Spleen (tissue), 11 donors: ENCODE measurements around the gene UPK1B. TPM values are rescaled to one million over a fixed set of nuclear protein-coding genes. Genes with fewer than 3 reads are reported as not detected.

ENCODE experiments used
- DNase-seq: peaks from one replicate; pipeline ENCODE4 v3.0.0-alpha.2; 2020
- H3K27ac ChIP-seq, 8 donors: fragments of 200-600 bp; sonication (generic) in 7 of 8; 1 replicate in 4 of 8; 2 replicates in 4 of 8; pipeline versions ENCODE4 v1.5.0 to v1.8.0; 2016 to 2021; ENCODE audit warnings: inconsistent platforms in 4 of 8, mild to moderate bottlenecking in 4 of 8, moderate library complexity in 1 of 8
- H3K27me3 ChIP-seq, 7 donors: fragments of 200-600 bp; sonication (generic) in 6 of 7; replicated peaks in 1 of 7; 1 replicate in 4 of 7; 2 replicates in 3 of 7; pipeline versions ENCODE4 v1.5.0 to v1.8.0; 2016 to 2021; ENCODE audit warnings: inconsistent platforms in 3 of 7, mild to moderate bottlenecking in 1 of 7
- H3K36me3 ChIP-seq, 6 donors: fragments of 200-600 bp; sonication (generic) in 5 of 6; 1 replicate in 4 of 6; 2 replicates in 2 of 6; pipeline versions ENCODE4 v1.5.0 to v1.8.0; 2016 to 2021; ENCODE audit warnings: inconsistent platforms in 2 of 6
- H3K4me1 ChIP-seq, 6 donors: fragments of 200-600 bp; sonication (generic) in 5 of 6; 1 replicate in 3 of 6; 2 replicates in 3 of 6; pipeline versions ENCODE4 v1.5.0 to v1.8.0; 2016 to 2021; ENCODE audit warnings: inconsistent platforms in 3 of 6
- H3K4me3 ChIP-seq, 8 donors: fragments of 200-600 bp; sonication (generic) in 7 of 8; 1 replicate in 4 of 8; 2 replicates in 4 of 8; pipeline versions ENCODE4 v1.5.0 to v1.8.0; 2016 to 2021; ENCODE audit warnings: inconsistent platforms in 4 of 8, mild to moderate bottlenecking in 4 of 8, moderate library complexity in 2 of 8
- H3K9me3 ChIP-seq, 8 donors: fragments of 200-600 bp; sonication (generic) in 7 of 8; 1 replicate in 4 of 8; 2 replicates in 4 of 8; pipeline versions ENCODE4 v1.5.0 to v1.8.0; 2016 to 2021; ENCODE audit warnings: inconsistent platforms in 4 of 8
- POLR2A ChIP-seq, 3 donors: fragments of 450-650 bp; IDR thresholded peaks; one replicate each; pipeline ENCODE4 v1.5.1; 2017; ENCODE audit warnings: antibody characterized with exemption in 3 of 3, mild to moderate bottlenecking in 1 of 3
- POLR2AphosphoS5 ChIP-seq, 3 donors: sonication (generic); formaldehyde crosslinking; IDR thresholded peaks; one replicate each; pipeline ENCODE4 v1.5.1; 2017; ENCODE audit warnings: antibody characterized with exemption in 3 of 3
- WGBS, 5 donors: extraction: QIAGEN DNeasy Blood & Tissue Kit in 3 of 5; methylation state at CpG; one replicate each; pipeline versions ENCODE4 v1.1.5 to v1.1.7; 2013 to 2018; 5-methylcytosine and 5-hydroxymethylcytosine counted together
- intact Hi-C: fragments of 100-400 bp; cut with DNase I; formaldehyde crosslinking; loops from one replicate; pipeline ENCODE4 v1.15.0; 2023; ENCODE audit warnings: low total_unique reads
- polyA plus RNA-seq, 3 donors: library from polyadenylated mRNA; stranded (reverse); fragments of 200-250 nt; gene quantifications; one replicate each; pipeline ENCODE4 v1.2.1, GENCODE V29; 2013
- total RNA-seq, 7 donors: library from RNA; depleted of rRNA in 3 of 7; stranded (reverse); fragments of >200 nt in 3 of 7; fragmentation: NEBNext Ultra II Directional in 4 of 7; extraction: Animal tissue kit (Norgen Biotek cat#: 25700) in 4 of 7; gene quantifications; one replicate each; pipeline versions ENCODE4 v1.1.0 to v1.2.1, GENCODE V29; 2016 to 2021
- TF ChIP-seq, protein P1 (sequence below), 11 experiments: fragments of 200-600 bp in 7 of 11; fragments of 450-650 bp in 4 of 11; sonication (generic) in 4 of 11; IDR thresholded peaks in 8 of 11; conservative IDR thresholded peaks in 3 of 11; 1 replicate in 7 of 11; 2 replicates in 4 of 11; pipeline versions ENCODE4 v1.4.0 to v1.8.0; 2016 to 2021; ENCODE audit warnings: antibody characterized with exemption in 11 of 11, inconsistent platforms in 4 of 11, mild to moderate bottlenecking in 1 of 11
- donor health status: healthy with polysubstance abuse.
- donor health status: DM: no; HTN: no; CAD: no; lungs with moderate emphysema.
- donor health status: DM: no; HTN: no; CAD: no.
- donor health status: Bipolar disorder and iron deficiency.
- donor health status: healthy.
- donor health status: DM: no; HTN: no; CAD: no.
- donor health status: DM: yes; HTN: yes; CAD: no.

UPK1B gene
- total and polyA plus RNA-seq, 10 donors, result not detected

- no peak overlapping the region for H3K27ac ChIP-seq
- H3K9me3 ChIP-seq, result peaks cover 3 to 26% (median 20%) of the 10 kb centered on the region in 8 donors
- H3K4me3 ChIP-seq, result no peak overlapping the region
- H3K27me3 ChIP-seq, result no peaks in the 10 kb centered on the region
- H3K36me3 ChIP-seq, result no peaks in the 10 kb centered on the region
- intact Hi-C loops, result no loop called here
- 56 to 90% (median 69%) methylated on average over 2 of the region's 2 CpGs for WGBS, 5 donors
- H3K4me1 ChIP-seq, result peaks cover 7 to 10% (median 9%) of the 10 kb centered on the region in 6 donors
- no peak for DNase-seq
- TF ChIP-seq, protein P1, sequence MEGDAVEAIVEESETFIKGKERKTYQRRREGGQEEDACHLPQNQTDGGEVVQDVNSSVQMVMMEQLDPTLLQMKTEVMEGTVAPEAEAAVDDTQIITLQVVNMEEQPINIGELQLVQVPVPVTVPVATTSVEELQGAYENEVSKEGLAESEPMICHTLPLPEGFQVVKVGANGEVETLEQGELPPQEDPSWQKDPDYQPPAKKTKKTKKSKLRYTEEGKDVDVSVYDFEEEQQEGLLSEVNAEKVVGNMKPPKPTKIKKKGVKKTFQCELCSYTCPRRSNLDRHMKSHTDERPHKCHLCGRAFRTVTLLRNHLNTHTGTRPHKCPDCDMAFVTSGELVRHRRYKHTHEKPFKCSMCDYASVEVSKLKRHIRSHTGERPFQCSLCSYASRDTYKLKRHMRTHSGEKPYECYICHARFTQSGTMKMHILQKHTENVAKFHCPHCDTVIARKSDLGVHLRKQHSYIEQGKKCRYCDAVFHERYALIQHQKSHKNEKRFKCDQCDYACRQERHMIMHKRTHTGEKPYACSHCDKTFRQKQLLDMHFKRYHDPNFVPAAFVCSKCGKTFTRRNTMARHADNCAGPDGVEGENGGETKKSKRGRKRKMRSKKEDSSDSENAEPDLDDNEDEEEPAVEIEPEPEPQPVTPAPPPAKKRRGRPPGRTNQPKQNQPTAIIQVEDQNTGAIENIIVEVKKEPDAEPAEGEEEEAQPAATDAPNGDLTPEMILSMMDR (IDR thresholded peaks at IDR 0.05 in 8 of 11, conservative IDR thresholded peaks at IDR 0.05 in 3 of 11), result no peak
- peak in 1 of 3 donors; percentile 66 for TF ChIP-seq POLR2AphosphoS5 (IDR thresholded peaks at IDR 0.05)
- TF ChIP-seq POLR2A (IDR thresholded peaks at IDR 0.05), result no peak
Measured at GRCh38 chr3:119245778-119246177, 72.4 kb downstream of the UPK1B start.

Other genes starting within 250 kb of the UPK1B start
- gene IGSF11, start 138.8 kb upstream of the UPK1B start, total RNA-seq, result 1 to 10 TPM in 1 of 7 donors, under 1 TPM in 2, not detected in 4; 0.23 to 1.1 (median 0.40) TPM
- under 1 TPM; 0.05 to 0.38 (median 0.11) TPM for gene IGSF11, start 138.8 kb upstream of the UPK1B start, polyA plus RNA-seq
- not detected for gene TEX55, start 27.4 kb upstream of the UPK1B start, total RNA-seq
- not detected for gene TEX55, start 27.4 kb upstream of the UPK1B start, polyA plus RNA-seq
- 10 to 100 TPM; 13.6 to 26.2 (median 15.4) TPM for gene B4GALT4, start 67.3 kb downstream of the UPK1B start, total RNA-seq
- 1 to 10 TPM; 7.6 to 8.2 (median 7.7) TPM for gene B4GALT4, start 67.3 kb downstream of the UPK1B start, polyA plus RNA-seq
- gene ARHGAP31, start 120.8 kb downstream of the UPK1B start, total RNA-seq, result 10 to 100 TPM; 23.6 to 38.0 (median 29.1) TPM
- gene ARHGAP31, start 120.8 kb downstream of the UPK1B start, polyA plus RNA-seq, result 1 to 10 TPM; 2.0 to 5.2 (median 2.3) TPM